ENCODE data around the gene LAMA3. TPM values are rescaled to one million over a fixed set of nuclear protein-coding genes. Genes with fewer than 3 reads are reported as not detected.

The LAMA3 gene
- total RNA-seq, 1 donor: 5.2 TPM

- no peak overlapping the region for H3K4me3 ChIP-seq (ENCODE audit: low read depth, low read length)
- no peak for DNase-seq (ENCODE audit: low read depth)
- TF ChIP-seq CTCF (IDR thresholded peaks at IDR 0.05; ENCODE audit: insufficient read depth, low read depth, low read length): peak; percentile 22
Measured at GRCh38 chr18:23824240-23824639, 135.0 kb downstream of the LAMA3 start.

DNA sequence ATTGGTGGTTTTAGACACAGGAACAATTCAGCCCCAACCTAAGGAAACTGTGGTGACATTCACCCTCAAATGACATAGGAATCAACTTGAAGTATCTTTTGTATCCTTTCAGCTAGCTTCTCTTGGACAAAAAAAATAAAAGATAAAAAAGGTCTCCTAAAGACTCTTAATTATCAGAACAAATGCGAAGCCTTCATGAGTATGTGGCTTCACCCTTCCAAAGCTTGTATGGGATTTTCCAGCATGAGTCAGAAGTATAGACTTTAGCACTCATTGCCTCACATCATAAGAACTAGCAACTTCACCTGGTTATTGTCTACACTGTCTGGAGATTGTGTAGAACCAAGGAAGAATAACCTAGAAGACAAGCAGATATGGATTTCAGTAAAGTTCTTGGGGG, 135.4 kb downstream of the LAMA3 start:
- H3K4me3 ChIP-seq (ENCODE audit: low read depth, low read length): no peak overlapping the region
- TF ChIP-seq CTCF (IDR thresholded peaks at IDR 0.05; ENCODE audit: insufficient read depth, low read depth, low read length): no peak
- DNase-seq (ENCODE audit: low read depth): peak; percentile 19

DNA sequence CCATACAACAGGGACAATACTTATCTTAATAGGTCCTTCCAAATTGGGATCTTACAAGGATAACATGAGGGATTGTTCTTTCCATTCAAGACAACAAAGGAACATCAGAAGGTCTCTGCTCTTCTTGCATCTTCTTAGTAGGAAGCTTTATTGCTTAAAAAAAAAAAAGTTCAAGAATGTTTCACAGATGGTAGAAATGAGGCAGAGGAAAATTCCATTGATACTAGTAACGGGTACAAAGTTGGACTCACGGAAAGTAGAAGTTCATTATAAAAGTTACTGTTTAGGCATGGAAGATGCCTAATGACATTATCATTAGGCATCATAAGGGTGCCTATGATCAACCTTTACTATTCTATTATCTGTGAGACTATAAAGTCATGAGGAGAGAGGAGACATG, 136.2 kb downstream of the LAMA3 start:
- H3K4me3 ChIP-seq (ENCODE audit: low read depth, low read length): no peak overlapping the region
- TF ChIP-seq CTCF (IDR thresholded peaks at IDR 0.05; ENCODE audit: insufficient read depth, low read depth, low read length): no peak
- DNase-seq (ENCODE audit: low read depth): peak; percentile 7

DNA sequence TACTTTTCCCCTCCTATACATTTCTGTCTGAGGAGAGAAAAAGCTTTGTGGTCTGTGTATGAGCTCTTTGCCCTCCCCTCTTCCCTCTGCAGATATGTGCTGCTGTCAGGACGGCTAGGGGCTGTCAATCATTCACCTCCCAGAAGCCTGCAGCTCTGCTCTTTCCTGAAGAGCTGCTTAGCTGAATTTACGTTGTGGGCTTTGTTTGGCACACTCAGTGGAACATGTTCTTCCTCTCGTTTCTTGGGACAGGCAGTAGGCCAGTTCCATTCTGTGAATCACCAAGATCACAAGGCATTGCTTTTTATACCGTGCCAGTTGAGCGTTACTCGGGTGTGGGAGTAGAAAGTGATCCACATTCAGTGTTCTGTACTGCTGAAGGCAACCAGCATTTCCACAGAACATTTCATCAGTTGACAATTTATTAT, 136.7 kb downstream of the LAMA3 start:
- no peak for TF ChIP-seq CTCF (IDR thresholded peaks at IDR 0.05; ENCODE audit: insufficient read depth, low read depth, low read length)
- peak; percentile 83 for DNase-seq (ENCODE audit: low read depth)
- H3K4me3 ChIP-seq (ENCODE audit: low read depth, low read length): no peak overlapping the region

DNA sequence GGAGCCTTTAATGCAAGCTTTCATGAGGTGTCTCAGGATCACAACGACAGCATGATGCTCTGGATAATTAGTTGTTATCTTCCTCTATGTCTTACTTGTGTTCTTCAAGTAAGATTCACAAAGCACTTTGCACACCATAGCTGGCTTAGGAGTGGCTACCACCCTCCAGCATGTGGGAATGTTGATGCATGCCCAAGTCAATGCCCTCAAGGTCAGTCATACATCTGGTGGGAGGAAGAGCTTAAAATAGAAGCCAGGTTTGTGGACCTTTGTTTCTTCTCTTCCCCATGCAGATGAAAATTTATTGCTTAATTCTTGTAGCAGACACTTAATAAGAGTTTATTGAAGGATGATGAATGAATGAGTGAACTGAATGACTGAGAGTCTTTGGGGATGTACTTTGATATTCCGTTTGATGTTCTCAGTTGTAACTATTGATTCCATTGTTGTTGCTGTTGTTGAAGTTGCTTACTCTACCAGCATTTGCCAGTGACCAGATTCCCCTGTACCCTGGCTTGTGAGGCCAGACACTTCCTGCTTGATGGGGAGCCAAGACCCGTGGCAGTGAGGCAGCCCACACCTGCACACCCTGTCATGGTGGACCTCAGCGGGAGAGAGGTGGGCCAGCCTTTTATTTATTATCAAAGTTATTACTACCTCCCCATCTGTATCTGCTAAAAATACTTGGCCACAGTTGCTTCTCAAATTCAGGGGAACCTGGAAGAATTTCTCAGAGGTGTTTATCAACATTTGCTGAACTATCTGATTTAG, 137.8 kb downstream of the LAMA3 start:
- no peak for DNase-seq (ENCODE audit: low read depth)
- TF ChIP-seq CTCF (IDR thresholded peaks at IDR 0.05; ENCODE audit: insufficient read depth, low read depth, low read length): no peak
- H3K4me3 ChIP-seq (ENCODE audit: low read depth, low read length): no peak overlapping the region

- no peak for DNase-seq (ENCODE audit: low read depth)
- H3K4me3 ChIP-seq (ENCODE audit: low read depth, low read length): no peak overlapping the region
- no peak for TF ChIP-seq CTCF (IDR thresholded peaks at IDR 0.05; ENCODE audit: insufficient read depth, low read depth, low read length)
Measured at GRCh38 chr18:23827681-23828080, 138.4 kb downstream of the LAMA3 start.

DNA sequence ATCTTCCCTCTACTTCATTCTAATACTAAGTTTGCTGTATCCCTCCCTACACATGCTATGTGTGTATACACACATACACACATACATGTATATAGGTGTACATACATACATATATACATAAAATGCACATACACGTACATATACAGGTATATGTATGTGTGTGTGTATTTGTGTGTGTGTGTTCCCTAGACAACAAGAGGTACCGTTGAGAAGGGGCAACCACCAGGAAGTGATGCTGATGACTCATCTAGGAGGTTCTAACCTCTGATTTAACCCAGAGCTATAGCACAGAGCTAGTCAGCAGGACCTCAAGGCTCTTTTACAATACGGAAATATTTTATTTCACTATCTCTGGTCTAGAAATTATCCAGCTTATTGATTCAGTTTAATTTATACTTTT, 139.2 kb downstream of the LAMA3 start:
- no peak for TF ChIP-seq CTCF (IDR thresholded peaks at IDR 0.05; ENCODE audit: insufficient read depth, low read depth, low read length)
- no peak overlapping the region for H3K4me3 ChIP-seq (ENCODE audit: low read depth, low read length)
- peak; percentile 61 for DNase-seq (ENCODE audit: low read depth)
